IMR-90 (cell line): ENCODE results near the gene STMN3.

ENCODE experiments used
- BHLHE40 ChIP-seq: fragments of 150-350 bp; IDR thresholded peaks from 2 replicates; pipeline ENCODE4 v1.6.1; 2016; ENCODE audit warnings: mild to moderate bottlenecking, low read depth, low read length
- CEBPB ChIP-seq: IDR thresholded peaks from 2 replicates; pipeline ENCODE4 v1.6.1; 2012; ENCODE audit warnings: low read depth, low read length, improper control_type of control experiment
- CHD1 ChIP-seq: IDR thresholded peaks from 2 replicates; pipeline ENCODE4 v1.6.1; 2012; ENCODE audit warnings: low read depth, low read length, improper control_type of control experiment
- CTCF ChIP-seq: conservative IDR thresholded peaks from 2 replicates; pipeline ENCODE4 v1.5.1; 2012; ENCODE audit warnings: mild to moderate bottlenecking, low read depth, low read length, improper control_type of control experiment
- ELK1 ChIP-seq: fragments of 150-350 bp; IDR thresholded peaks from 2 replicates; pipeline ENCODE4 v1.6.1; 2016; ENCODE audit warnings: low read depth, mild to moderate bottlenecking, low read length, moderate library complexity, borderline replicate concordance
- FOS ChIP-seq: fragments of 150-350 bp; IDR thresholded peaks from 2 replicates; pipeline ENCODE4 v1.6.1; 2016; ENCODE audit warnings: low read depth, low read length
- MAFK ChIP-seq: IDR thresholded peaks from 2 replicates; pipeline ENCODE4 v1.6.1; 2012; ENCODE audit warnings: low read depth, low read length, improper control_type of control experiment
- MAZ ChIP-seq: IDR thresholded peaks from 2 replicates; pipeline ENCODE4 v1.6.1; 2012; ENCODE audit warnings: low read depth, mild to moderate bottlenecking, low read length, improper control_type of control experiment, moderate library complexity, borderline replicate concordance
- MXI1 ChIP-seq: IDR thresholded peaks from 2 replicates; pipeline ENCODE4 v1.6.1; 2012; ENCODE audit warnings: low read depth, mild to moderate bottlenecking, low read length, moderate library complexity, borderline replicate concordance
- POLR2A ChIP-seq: IDR thresholded peaks from 2 replicates; pipeline ENCODE4 v1.6.1; 2012; ENCODE audit warnings: mild to moderate bottlenecking, low read depth, low read length
- RAD21 ChIP-seq: IDR thresholded peaks from 2 replicates; pipeline ENCODE4 v1.6.1; 2012; ENCODE audit warnings: low read length, improper control_type of control experiment
- RFX5 ChIP-seq: IDR thresholded peaks from 2 replicates; pipeline ENCODE4 v1.8.0; 2012; ENCODE audit warnings: low read depth, mild to moderate bottlenecking, low read length, moderate library complexity
- SMC3 ChIP-seq: fragments of 150-350 bp; IDR thresholded peaks from 2 replicates; pipeline ENCODE4 v1.6.1; 2016; ENCODE audit warnings: low read depth, mild to moderate bottlenecking, antibody characterized with exemption, low read length, moderate library complexity
- USF2 ChIP-seq: fragments of 150-350 bp; IDR thresholded peaks from 2 replicates; pipeline ENCODE4 v1.6.1; 2017; ENCODE audit warnings: mild to moderate bottlenecking, antibody characterized with exemption, low read length, low read depth

- peak; percentile 33; the same call in 1 of the 2 replicates for TF ChIP-seq CTCF
- TF ChIP-seq BHLHE40 = no peak
- no peak for TF ChIP-seq USF2
- no peak for TF ChIP-seq POLR2A
- TF ChIP-seq FOS = no peak
- peak; percentile 26; the same call in 1 of the 2 replicates for TF ChIP-seq SMC3
- no peak for TF ChIP-seq ELK1
- TF ChIP-seq CEBPB = no peak
- TF ChIP-seq RFX5 = no peak
- peak; percentile 57; the same call in 1 of the 2 replicates for TF ChIP-seq MXI1
- no peak for TF ChIP-seq MAFK
- peak; percentile 51; the same call in 1 of the 2 replicates for TF ChIP-seq MAZ
- peak; percentile 26; the same call in 1 of the 2 replicates for TF ChIP-seq RAD21
- no peak for TF ChIP-seq CHD1
These were observed 11.3 kb downstream of the STMN3 start for GRCh38 chr20:63641792-63642523.
